Cerebellar nuclear complex (tissue), 1 donor: ENCODE data around the gene HRH3.
A peak's percentile ranks its signal among the peaks of the same experiment; 100 is the strongest.

ENCODE experiments used
- DNase-seq, 2 experiments: peaks; one replicate each; lab custom pipeline; 2025; lab: John Stamatoyannopoulos, UW

Gene HRH3

DNA sequence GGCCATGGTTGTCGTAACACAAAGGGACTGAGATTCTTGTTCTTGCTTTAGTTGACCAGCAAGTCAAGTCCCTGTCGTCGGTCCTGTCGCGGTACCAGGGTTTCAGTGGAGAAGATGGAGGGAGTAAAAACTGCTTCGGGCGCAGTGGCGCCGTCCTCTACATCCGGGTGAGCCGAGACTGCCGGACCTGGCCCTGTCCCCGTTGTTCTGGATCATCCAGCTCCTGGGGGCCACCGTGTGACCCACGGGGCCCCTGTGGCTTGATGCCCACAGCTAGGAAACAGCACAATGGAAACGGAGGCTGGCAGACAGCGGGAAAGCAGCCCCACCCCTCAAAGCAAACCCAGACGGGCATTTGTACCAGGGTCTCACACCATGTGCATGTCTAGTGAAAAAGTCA lies 22.3 kb downstream of the HRH3 start:
- no peak for DNase-seq

DNA sequence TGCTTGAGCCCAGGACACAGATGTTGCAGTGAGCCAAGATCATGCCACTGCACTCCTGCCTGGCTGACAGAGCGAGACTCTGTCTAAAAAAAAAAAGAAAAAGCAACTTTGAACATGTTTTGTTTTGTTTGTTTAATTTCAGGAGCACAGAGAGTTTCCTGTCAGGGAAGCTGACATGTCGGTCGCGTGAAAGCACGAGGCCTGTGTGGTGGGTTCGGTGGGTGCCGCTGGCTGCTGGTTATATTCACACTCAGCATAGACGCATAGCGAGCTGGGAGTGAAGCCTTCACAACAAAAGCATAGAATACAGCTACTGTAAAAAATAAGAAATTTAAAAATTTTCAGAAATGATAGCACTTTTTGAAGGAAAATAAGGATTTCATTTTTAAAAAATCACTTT lies 22.8 kb downstream of the HRH3 start:
- no peak for DNase-seq

DNA sequence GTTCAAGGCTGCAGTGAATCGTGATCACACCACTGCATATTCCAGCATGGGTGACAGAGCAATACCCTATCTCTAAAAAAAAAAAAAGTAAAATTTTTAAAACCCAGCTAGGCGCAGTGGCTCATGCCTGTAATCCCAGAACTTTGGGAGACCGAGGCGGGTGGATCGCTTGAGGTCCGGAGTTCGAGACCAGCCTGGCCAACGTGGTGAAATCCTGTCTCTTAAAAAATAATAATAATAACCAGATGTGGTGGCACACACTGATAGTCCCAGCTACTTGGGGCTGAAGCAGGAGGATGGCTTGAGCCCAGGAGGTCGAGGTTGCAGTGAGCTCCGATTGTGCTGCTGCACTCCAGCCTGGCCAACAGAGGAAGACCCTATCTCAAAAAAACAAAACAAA lies 23.8 kb downstream of the HRH3 start:
- DNase-seq, result no peak

DNA sequence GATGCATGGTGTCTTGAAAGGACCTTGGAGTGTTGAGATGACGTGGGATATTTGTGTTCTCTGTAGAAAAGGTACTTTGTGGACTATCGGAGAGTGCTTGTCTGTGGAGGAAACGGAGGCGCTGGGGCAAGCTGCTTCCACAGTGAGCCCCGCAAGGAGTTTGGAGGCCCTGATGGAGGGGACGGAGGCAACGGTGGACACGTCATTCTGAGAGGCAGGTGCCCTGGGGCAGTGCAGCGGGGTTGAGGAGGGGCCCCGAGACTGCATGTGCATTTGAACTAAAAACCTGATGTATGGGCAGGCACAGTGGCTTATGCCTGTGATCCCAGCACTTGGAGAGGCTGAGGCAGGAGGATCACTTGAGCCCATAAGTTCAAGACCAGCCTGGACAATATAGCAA lies 24.3 kb downstream of the HRH3 start:
- DNase-seq, result no peak

DNA sequence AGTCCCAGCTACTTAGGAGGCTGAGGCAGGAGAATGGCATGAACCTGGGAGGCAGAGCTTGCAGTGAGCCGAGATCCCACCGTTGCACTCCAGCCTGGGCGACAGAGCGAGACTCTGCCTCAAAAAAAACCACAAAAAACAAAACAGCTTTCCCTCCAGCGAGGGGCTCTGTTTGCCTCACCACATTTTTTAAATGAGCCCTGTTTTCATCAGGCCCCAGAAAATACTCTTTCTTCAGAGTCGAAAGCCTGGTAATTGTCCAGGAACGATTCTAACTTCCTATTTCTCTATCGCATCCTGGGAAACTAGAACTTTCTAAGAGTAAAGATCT lies 25.0 kb downstream of the HRH3 start:
- DNase-seq, result no peak

DNA sequence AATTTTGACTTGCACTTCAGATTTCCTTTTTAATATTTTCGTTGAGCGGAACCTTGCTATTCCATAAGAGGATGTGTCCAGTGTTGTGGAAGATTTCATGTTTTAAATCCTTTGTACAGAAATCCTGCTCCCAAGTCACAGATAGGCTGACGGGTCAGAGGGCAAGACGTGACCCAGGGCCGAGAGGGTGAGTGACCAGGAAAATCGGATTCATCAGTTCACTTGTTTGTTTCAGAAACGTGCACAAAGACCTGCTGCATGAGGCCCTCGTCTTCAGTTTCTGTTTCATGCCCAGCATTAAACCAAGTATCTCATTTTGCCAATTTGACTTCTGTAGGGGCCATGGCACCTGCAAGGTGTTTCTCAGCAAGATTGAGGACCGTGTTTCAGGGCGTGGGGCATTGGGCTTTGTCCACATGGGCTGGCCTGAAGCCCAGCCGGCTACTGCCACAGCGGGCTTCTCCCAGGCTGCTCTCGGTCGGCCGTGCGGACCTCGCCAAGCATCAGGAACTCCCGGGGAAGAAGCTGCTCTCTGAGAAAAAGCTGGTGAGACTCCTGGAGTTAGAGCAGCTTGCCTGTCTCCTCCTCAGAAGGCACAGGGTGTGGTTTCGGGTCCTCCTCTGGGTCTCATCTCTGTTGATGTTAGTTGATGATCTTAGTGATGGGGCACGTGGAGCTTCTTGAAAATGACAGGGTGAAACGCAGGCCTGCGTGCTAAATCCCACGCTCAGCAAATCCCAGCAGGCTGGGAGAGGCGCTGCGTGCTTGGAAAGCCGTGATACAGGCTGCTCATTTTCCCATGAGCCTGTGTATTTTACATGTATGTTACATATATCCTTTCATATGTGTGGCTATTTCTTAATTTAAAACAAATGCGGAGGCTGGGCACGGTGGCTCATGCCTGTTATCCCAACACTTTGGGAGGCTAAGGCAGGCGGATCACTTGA lies 26.7 kb downstream of the HRH3 start:
- no peak for DNase-seq

DNA sequence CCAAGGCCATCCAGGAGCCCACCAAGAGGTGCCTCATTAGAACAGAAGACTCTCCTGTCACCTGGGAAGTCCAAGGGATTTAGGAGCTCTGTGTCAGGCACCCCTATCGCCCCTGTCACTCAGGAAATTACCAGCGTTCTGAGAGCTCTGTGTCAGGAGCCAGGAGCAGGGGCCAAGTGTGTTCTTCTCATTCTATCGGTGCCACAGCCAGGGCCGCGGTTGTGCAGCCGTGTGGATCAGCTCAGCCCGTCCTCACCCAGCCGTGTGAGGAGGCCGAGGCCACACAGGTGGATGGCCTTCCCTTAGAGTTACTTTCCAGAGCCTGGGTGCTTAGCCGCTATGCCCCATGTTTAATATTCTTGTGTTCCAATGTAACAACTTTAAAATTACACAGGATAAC lies 27.4 kb downstream of the HRH3 start:
- DNase-seq, result no peak

DNA sequence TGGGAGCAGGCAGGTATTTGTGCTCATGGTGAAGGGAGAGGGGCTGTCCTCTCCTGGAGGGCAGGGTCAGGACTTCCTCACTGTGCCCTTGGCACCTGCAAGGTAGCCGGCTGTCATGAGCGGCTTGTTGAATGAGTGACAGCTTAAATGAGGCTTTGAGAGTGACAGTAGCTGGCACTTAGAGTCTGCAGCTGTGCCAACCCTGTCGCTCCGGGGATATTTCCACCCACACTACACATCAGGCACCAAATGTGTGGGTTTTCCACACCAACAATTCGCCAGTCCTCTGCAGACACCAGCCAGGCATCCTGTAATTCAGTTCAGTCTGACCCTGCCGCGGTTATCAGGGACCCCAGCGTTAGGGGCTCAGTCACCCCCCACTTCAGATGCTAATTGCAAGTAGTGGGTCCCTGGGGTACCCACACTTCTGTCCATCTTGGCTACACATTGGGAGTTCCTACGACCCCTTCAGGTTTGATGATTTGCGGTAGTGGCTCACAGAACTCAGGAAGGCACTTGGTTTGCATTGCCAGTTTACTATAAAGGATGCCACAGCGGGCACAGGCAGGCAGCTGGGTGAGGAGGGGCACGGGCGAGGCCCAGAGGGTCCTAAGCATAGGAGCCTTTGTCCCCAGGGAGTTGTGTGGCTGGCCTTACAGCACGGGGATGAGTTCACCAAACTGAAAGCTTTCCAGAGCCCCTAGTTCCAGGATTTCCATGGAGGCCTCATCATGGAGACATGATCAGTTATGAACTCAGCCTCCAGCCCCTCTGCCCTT lies 28.1 kb downstream of the HRH3 start:
- no peak for DNase-seq

DNA sequence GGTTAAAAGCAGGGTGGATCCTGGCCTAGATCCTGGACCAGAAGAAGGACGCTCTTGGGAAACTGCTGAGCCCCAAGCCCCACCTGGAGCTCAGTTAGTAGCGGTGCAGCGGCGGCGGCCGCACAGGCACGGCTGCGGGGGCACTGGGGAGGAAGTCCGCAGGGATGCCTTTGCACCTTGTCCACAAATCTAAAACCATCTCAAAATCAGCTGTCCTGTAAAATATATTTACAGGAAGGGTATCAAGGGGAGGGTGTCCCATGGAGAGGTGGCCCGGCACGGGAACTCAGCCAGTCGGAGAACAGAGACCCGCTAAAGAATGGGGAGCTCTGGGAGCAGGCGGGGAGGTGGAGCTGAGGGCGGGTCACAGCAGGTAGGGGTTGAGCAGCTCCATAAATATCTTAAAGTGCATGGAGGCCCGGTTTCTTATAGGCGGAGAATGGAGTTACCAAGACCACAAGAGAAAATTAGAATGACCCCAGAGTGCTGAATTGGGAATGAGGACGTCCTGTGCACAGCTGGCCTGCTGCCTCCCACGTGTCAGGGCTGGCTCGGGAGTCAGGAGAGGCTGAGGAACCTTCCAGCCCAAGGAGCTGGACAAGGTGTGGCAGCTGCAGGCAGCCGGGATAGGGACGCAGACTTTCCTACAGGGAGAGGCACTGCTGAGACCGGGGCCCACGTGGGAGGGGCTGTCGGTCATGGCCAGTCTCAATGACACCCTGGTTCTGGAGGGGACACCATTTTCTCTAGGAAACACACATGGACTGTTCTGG lies 29.3 kb downstream of the HRH3 start:
- no peak for DNase-seq

DNA sequence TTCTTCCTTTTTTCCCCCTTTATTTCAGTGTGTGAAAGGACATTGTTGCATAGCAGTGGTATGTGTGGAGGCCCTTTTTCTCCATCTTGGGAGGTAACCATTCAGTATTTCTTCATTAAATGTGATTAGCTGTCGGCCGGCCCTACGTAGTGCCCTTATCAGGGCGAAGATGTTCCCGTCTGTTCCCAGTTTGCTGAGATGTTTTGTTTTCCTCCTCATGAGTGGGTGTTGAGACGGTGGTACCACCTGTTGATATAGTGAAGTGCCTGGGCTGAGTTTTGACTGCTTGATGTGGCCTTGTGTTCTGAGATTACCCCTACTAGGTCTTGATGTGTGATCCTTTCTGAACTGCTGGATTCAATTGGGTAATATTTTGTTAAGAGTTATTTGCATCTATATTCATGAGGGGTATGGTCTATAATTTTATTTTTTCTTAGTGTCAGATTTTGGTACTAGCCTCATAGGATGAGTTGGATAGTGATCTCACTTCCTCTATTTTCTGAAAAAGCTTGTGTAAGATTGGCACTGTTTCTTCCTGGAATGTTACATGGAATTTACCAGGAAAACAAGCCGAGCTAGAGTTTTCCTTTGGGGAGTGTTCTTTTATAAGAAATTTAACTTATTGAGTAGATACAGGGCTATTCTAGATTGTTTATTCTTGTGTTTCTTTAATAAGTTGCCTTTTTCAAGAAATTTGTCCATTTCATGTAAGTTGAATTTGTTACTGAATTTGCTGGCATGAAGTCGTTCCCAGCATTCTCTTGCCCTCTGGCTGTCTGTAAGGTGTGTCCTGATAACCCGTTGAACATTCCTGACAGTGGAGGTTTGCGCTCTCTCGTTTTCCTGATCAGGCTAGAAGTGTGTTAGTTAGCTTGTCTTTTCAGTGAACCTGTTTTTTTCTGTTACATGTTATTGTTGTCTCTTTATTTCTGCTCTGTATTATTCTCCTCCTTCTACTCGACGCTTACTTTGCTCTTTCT lies 32.9 kb downstream of the HRH3 start:
- no peak for DNase-seq

DNA sequence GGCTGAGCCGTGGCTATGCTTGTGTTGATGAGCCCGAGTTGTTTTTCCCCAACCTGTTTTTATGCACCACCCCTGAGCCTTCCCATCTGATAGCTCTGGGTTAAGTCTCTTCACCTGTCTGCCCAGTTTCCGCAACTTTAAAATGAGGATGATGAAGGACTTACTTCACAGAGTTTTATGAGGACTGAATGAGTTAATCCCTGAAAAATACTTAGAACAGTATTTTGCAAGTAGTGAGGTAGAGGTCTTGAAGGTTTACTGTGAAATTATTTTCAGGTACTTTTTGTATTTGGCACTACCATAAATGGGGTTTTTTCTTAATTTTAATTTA lies 34.0 kb downstream of the HRH3 start:
- no peak for DNase-seq

DNA sequence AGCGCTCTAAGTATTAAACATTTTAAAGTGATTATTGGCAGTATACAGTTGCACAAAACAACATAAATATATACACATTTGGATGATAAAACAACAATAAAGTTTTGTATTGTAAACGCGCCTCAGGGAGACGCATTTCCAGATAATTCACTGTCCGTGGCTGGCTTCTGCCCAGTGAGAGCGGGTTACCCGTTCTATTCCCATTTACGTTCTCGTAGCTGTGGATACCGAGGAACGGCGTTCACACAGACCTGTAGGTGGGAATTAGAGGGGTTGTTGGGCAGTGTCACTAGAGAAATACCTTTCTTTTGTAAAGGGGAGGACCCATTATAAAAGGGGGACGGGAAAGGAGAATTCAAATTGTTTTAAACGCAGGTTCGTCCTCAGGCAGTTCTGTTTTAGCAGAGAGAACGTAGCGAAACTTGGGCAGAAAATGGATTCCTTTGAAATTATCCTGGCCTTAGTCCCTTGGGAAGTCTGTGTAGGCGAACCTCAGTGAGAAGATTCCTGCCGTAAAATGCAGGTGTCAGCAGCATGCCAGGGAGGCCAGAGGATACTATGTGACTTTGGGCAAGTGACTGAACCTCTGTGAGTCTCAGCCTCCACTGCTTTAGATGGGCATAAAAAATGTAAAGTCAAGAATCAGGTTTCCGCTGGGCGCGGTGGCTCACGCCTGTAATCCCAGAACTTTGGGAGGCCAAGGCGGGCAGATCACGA lies 36.5 kb downstream of the HRH3 start:
- DNase-seq, result no peak

DNA sequence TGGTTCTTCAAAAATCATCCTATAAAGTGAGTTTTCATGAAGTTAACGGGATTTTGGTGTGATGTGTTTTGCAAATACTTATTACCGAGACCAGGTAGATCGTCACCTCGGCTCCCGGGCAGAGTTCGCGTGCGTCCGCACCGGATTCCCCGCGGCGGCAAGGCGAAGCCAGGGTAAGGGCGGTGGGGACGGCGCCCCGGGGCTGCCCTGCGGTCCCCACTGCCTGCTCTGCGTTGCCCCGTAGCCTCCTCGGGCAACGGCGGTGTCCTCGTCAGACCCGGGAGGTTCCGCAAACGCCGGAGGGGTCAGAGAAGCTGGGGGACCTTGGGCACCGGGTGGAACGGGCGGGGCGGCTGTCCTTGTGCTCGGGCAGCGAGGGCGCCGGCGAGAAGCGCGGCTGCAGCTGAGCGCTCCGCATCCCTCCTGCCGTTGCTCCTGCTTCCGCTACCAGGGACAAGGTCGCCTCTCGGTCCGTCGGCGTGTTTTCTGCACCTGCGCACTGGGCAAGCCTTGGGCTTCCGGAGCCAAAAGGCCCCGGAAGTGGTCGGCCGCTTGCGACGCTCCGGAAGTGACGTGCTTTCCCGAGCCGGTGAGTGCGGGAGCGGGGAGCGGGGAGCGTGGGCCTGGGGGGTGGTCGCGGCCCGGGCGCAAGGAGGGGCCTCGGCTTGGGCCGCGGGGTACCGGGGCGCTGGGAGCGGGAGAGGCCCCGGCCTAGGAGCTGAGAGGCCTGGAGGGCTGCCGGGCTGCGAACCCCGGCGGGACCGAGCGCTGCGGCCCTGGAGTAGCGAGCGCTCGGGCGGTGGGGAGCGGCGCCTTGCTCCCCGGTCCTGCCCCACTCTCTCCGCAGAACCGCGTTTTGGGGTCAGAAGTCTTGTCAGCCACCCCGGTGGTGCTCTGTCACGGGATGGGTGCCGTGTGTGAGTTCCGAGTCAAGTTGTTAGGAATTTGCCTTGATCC lies 37.3 kb downstream of the HRH3 start, which contains the start of gene MTG2:
MTG2 (plus strand) TSS at position 560 of the 957 bp plus-strand sequence. CDS start 10,393 bp downstream, outside the sequence.
- peak; percentile 38 to 68 for DNase-seq

DNA sequence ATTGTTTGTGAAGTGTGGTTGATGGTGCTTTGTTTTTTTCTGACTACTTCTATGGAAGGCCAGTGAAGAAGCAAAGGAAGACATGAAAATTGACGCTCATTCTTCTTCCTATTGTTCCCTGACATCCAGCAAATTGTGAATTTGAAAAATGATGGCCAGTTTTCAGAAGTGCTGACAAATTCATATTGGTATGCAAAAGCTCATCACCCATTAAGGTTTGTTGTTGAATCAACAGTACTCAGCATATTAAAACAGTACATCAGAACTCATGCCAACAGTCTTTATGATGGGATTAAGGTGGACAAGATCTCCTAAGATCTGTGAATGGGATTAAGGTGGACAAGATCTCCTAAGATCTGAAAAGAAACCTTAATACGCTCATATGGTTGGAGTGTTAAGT lies 38.3 kb downstream of the HRH3 start:
- DNase-seq, result no peak

DNA sequence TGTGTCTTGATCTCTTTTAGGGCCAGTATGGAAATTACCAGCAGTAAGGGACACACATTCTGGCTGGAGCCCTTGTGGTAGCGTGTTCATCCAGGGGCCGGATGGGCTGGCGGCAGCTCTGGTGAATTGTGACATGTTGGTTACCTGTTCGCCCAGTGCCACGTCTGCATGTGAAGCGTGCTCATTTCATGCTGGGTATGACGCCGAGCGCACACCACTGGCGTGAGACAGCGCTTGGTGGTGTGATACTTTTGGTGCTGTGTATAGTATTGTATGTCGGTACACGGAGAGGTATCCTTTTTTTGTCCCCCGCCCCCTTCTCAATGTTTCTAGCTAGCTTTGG lies 40.9 kb downstream of the HRH3 start:
- DNase-seq, result no peak

DNA sequence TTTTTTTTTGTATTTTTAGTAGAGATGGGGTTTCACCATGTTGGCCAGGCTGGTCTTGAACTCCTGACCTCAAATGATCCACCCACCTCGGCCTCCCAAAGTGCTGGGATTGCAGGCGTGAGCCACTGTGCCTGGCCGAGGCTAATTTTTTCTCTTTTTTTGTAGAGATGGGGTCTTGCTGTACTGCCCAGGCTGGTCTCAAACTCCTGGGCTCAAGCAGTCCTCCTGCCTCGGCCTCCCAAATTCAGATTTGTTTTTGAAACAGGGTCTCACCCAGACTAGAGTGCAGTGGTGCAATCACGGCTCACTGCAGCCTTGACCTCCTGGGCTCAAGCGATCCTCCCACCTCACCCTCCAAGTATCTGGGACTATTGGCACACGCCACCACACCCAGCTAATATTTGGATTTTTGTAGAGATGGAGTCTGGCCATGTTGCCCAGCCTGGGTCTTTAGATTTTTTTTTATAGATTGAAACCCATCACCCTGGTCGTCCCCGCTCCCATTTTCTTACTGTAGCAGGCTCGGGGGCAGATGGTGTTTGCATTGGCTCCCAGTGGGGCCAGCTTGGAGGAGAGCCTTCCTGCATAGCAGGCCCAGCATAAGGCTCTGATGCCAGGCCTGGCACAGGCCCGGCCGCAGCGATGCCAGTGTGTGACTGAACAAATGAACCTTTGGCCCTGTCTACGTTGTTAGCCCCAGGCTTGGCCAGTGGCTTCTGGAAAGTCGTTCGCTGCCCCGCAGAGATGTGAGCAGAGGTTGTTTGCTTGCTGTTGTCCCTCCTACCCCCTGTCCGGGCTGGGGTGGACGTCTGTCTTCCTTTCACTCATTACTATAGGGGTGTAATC lies 41.5 kb downstream of the HRH3 start:
- peak; percentile 82 to 93 for DNase-seq

DNA sequence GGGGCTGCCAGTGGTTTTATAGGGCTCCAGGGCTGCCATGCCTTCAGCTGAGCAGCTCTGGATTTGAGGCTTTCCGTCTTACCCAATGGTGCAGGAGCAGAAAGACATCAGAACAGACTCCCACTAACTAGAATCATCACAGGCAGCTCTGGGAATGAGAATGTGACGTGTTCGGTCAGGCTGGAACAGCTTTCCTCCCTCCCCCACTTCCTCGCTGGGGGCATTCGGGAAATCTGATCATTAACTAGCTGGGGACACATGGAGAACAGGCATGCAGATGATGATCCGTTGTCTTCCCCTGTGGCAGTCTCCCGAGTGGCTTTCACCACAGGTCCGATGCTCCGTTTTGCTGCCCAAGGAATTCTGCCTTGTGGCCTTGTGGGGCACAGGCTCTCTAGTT lies 42.8 kb downstream of the HRH3 start:
- DNase-seq, result no peak

DNA sequence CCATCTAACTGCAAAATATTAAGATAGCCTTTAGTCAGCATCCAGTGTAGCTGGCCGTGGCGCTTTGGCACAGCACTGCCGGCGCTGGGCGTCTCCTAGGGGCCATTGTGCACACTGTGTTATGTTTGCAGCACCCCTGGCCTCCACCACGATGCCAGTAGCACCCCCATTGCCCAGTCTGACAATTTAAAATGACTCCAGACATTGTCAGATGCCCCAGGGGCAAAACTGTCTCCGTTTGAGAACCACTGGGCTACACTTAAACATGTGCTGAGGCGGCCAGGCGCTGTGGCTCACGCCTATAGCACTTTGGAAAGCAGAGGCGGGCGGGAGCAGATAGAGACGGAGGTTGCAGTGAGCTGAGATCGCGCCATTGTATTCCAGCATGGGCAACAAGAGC lies 43.2 kb downstream of the HRH3 start:
- no peak for DNase-seq

DNA sequence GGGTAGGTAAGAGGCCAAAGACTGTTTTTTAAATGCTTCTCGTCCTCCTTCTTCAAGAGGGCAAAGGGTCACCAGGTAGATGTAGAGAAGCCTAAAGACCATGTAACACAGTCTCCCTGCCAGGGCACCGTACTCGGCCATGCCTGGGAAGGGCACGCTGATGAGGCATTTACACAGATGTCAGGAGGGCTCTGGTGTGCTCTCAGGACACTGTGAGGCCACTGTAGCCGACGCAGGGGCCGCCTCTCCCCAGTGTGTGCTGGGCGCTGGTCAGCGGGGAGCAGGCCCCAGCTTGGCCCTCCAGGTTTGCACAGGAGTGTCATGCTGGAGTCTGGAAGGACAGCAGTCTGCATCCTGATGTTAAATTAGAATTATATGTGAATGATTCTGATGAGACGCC lies 44.4 kb downstream of the HRH3 start:
- no peak for DNase-seq
